Measurements from ENCODE around the gene GP5.

Gene GP5

DNA sequence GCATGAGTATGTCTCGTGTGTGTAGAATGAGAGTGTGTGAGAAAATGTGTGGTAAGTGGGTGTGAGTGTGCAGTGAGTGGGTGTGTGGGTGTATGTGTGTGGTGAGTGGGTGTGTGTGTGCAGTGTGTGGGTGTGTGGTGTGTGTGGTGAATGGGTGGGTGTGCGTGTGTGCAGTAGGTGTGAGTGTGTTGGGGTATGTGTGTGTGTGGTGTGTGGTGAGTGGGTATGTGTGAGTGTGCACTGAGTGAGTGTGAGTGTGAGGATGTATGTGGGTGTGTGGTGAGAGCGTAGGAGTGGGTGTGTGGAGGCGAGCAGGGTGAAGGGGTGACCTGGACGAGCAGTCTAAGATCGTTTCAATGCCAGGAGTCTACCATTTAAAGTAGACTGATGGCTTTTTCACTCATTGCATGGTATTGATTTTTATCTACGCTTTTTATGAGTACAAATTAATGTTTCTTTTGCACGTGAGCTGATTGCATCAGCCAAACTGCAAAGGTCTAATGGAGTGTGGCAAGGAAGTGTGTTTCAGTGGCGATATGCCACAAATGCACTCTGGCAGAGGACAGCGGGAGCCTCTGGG lies 46.3 kb downstream of the GP5 start:
- no peak for DNase-seq
- intact Hi-C loops (cut with DNase I): no loop called here

DNA sequence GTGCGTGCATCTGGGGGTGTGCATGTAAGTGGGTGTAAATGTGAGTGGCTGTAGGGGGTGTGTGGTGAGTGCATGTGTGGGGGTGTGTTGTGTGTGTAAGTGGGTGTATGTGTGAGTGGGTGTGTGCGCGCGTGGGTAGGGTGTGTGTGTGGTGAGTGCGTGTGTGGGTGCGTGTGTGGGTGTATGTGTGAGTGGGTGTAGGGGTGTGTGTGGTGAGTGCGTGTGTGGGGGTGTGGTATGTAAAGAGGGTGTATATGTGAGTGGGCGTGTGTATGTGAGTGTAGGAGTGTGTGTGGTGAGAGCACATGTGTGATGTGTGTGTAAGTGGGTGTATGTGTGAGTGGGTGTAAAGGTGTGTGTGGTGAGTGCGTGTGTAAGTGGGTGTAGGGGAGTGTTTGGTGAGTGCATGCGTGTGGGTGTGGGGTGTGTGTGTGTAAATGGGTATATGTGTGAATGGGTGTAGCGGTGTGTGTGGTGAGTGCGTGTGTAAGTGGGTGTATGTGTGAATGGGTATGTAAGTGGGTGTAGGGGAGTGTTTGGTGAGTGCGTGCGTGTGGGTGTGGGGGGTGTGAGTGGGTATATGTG lies 47.0 kb downstream of the GP5 start:
- intact Hi-C loops (cut with DNase I): no loop called here

DNA sequence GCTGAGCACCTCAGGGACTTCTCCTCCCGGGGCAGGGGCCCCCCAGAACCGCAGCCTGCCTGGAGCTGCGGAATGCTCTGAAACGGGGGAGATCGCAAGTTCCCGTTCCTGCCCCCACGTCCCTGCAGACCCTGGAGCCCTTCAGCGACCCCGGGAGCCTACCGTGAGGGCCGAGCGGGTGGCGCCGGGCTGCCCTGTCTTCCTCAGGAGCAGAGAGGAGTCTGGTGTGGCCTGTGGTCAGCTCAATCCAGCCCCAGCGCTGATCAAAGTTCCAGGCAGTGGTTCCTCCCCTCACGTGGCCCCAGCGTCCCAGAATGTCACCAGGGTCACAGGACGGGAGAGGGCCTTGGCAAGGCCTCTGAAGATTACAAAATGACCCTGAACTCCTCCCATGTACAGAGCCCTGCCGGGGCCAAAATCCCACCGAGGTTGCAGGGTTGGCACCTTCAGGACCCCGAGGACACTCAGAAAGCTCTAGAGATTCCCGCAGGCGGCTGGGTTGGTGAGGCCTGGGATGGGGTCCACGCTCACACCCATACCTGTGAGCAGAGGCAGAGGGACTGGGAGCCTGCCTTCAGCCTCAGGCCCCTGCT lies 47.9 kb downstream of the GP5 start, which contains the start of gene CPN2:
CPN2 (minus strand) TSS at position 249 of the 593 bp plus-strand sequence. CDS start 8,626 bp downstream, outside the sequence.
- intact Hi-C loops (cut with DNase I): no loop called here
- DNase-seq: peak in 1 of 10 donors; percentile 64

More for the DNA sequence above, 47.0 kb downstream of the GP5 start:
- DNase-seq: peak in 1 of 10 donors; percentile 21

DNA sequence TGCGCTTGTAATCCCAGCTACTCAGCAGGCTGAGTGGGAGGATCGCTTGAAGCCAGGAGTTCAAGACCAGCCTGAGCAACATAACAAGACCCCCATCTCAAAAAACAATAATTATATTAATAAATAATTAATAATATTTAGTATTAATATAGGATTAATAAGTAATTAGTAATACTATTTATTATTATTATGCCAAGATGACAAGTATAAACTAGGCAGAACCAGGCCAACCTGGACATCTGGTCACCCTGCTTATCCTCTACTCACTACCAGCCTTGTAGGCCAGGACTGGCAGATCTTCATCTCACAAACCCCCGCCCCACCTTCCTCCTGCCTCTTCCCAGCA lies 48.4 kb downstream of the GP5 start:
- intact Hi-C loops (cut with DNase I): no loop called here
- no peak for DNase-seq

DNA sequence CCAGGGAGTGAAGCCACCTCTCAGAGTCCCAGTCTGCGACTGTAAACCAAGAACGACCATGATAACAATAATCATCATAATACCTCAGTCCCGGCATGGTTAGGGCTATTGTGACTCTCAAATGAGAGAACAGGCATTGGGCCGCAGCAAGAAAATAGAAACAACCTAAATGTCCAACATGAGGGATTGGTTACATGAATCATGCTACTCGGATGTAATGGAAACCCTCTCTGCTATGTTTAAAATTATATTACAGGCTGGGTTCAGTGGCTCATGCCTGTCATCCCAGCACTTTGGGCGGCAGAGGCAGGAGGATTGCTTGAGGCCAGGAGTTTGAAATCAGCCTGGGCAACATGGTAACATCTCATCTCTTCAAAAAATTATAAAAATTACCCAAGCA lies 50.7 kb downstream of the GP5 start:
- DNase-seq: no peak
- intact Hi-C loops (cut with DNase I): no loop called here

DNA sequence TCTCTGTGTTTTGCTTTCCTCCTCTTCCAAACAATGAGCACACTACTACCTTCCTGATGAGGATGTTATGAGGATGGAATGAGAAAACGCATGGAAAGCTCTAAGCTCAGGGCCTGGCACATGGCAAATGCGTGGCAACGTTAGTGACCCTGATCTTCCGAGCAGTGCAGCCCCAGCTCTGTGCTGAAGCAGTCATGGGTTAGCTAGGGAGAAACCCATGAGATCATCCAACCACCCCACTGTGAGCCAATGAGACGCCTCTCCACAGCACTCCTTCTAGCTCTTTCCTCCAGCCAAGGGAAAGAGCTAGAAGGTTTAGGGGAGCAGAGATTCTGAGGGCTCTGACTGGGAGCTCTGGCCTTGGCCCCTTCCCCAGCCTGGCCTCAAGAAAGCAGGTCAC lies 52.4 kb downstream of the GP5 start:
- peak in 1 of 10 donors; percentile 1 for DNase-seq
- intact Hi-C loops (cut with DNase I): no loop called here

DNA sequence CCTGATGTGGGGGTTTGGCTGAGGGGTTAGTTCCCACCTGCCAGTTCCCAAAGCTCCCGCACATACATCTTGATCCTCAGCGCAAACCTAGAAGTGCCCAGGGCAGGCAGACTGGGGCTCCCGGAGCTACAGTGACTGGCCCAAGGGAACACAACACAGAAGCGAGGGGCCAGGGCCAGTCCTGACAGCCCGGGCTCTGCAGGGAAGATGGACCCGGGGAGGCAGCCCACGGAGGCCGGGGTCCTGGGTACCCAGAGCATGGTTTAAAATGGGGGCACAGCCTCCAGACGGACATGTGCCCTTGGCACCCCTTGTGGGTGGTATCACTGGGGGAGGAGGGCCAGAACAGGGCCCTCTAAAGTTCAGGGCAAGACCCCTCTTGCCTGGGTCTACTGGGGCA lies 53.0 kb downstream of the GP5 start:
- DNase-seq: peak in 1 of 10 donors; percentile 19
- intact Hi-C loops (cut with DNase I): no loop called here

Measured in posterior cingulate gyrus (tissue), 11 donors.